ENCODE data around the gene OR10A6.

DNA sequence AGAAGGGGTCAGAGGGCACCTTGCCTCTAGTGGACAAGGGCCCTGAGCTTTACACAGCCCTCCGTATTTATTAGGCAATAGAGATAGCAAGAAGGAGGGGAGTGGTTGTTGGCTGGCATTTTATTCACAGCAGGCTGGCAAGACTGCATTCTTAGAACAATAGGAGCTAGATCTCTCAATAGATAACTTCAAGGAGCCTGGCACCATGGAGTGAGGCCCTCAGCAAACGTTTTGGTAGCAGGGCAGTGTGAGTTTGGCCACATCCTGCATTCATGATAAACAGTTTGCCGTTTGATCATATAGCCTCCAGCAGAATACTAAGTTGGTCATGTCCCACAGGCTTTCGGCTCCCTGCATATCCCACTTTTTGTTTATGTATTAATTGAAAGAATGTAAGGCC lies 31.6 kb downstream of the OR10A6 start:
- no peak for TF ChIP-seq EZH2 (IDR thresholded peaks at IDR 0.05; ENCODE audit: borderline replicate concordance, low read depth, low read length, severe bottlenecking)
- TF ChIP-seq, protein P1, sequence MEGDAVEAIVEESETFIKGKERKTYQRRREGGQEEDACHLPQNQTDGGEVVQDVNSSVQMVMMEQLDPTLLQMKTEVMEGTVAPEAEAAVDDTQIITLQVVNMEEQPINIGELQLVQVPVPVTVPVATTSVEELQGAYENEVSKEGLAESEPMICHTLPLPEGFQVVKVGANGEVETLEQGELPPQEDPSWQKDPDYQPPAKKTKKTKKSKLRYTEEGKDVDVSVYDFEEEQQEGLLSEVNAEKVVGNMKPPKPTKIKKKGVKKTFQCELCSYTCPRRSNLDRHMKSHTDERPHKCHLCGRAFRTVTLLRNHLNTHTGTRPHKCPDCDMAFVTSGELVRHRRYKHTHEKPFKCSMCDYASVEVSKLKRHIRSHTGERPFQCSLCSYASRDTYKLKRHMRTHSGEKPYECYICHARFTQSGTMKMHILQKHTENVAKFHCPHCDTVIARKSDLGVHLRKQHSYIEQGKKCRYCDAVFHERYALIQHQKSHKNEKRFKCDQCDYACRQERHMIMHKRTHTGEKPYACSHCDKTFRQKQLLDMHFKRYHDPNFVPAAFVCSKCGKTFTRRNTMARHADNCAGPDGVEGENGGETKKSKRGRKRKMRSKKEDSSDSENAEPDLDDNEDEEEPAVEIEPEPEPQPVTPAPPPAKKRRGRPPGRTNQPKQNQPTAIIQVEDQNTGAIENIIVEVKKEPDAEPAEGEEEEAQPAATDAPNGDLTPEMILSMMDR (IDR thresholded peaks at IDR 0.05; ENCODE audit: borderline replicate concordance, extremely low read depth, low read length, poor library complexity, severe bottlenecking) = no peak

All from DND-41 (cell line).